ENCODE data around the gene SPDEF.

SPDEF gene

DNA sequence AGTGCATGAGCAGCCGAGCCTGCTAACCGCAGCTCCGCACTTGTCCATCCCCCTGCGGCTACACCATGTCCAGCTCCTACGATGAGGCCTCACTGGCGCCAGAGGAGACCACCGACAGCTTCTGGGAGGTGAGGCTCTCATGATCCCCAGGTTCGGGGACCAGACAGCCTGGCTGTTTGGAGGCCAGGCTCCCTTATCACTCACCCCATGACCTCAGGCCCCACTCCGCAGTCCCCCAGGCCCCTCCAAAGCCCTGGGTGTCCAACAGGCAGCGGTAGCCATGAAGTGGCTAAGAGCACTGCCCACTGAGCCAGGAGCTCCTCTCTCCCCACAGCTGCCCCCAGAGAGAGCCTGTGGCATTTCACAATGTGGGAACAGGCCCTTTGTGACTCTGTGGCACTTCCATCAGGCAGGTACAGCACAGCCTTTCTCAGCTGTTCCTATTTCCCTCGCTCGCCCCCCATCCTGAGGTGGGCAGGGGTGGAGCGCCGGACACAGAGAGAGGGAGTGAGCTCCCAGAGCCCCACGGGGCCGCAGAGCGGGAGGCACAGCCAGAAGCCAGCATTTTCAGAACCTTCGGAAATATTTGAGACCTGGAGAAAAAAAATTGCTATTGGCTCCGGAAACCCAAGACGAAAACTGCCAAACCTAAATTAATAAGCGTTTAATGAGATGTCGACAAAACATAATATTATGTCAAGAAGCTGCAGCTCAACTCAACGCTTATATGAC, 29.7 kb downstream of the SPDEF start:
- DNase-seq = no peak

DNA sequence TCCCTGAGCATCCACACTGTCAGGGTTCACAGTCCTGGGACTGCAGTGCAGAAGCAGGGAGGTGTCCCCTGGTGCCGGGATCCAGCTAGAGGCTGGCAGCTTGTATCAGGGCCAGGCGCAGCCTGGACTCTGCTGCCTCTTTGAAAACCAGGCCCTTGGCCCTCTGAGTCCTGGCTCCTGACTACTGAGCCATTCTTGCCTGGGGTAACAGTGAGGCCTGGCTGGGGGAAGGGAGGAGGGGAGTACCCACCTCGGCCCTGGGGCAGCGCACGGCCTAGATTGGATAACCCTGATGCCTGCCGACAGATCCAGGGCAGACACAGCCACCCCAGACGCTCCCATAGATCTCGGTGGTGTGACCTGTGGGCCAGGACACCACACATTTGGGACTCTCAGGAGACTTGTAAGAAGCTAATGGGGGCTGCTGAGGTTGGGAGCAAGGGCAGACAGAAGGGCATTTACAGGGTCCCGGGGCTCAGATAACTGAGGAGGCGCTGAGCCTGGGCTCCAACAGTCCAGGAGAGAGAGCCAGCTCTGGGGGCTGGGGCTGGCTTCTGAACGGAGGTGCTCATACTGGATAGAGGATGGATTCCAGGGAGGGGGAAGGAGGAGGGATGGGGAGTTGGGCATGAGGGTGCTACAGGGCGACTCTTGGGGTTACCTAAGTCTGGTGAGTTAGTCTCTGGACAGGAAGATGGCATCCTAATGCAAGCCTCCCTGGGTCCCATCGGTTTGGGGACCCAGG, 30.5 kb downstream of the SPDEF start:
- no peak for DNase-seq

DNA sequence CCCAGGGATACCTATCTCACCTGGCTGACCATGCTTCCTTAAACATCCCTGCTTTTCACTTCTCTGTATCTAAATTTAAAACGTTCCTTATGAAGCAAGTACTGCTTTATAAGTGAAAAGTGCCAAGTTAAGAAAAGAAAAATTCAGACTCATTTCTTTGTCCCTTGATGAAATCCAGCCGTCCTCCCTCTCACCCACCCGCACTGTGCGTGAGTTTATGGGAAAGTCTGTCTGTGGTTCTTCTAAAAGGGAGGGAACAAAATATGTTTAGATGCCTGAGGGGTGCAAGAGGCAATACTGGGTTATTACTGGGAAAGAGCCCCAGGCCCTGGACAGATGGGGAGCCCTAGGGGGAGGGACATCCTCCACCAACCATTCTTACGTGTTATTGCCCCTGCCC, 31.2 kb downstream of the SPDEF start:
- no peak for DNase-seq

DNA sequence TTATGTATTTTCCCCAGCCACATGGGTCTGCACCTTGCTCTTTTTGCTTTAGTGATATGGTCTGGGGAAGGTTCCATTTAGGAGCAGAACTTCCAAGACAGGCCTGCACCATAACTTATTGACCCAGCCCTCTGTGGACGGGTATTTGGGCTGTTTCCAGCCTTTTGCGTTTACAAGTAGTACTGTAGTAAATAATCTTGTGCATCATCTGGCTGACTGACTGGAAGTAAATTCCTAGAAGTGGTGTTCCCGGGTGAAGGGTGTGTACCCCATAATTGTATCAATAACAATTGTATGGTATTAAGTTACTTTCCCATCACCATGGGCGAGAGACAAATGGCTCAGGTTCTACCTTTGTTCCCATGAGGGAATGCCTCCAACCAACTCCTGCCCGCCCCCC, 31.6 kb downstream of the SPDEF start:
- no peak for DNase-seq

DNA sequence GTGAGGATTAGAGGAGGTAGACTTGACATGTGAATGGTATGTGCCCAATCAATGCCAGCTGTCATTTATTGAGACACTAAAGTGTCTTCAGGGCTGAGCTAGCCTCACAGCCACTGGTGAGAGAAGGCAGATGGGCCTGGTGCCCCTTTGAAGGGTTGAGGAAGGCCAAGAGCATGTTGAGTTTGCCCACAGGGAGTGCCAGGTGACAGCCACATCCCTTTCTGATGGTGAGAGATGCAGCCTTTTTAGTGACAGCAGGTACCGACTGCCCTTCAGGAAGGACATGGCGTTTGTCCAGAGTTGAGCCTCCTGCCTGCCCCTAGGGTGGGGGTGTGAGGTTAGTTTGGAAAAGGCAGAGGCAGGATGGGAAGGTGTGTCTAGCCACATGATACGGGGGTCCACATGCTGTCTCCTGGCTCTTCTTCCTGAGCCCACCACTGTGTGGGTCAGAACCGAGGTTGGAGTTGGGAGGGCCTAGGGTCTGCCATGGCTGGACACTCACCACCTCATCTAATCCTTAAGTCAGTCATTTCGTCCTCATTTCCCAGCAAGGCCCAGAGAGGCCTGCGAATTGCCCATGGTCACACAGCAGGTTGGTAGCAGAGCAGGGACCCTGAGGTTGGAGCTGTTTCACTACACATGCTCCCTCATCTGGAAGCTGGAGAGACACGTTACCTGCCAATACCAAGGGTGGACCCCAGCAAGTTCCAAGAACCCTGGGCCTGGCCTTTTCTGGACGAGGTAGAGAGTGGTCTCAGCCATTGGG, 32.5 kb downstream of the SPDEF start:
- no peak for DNase-seq

DNA sequence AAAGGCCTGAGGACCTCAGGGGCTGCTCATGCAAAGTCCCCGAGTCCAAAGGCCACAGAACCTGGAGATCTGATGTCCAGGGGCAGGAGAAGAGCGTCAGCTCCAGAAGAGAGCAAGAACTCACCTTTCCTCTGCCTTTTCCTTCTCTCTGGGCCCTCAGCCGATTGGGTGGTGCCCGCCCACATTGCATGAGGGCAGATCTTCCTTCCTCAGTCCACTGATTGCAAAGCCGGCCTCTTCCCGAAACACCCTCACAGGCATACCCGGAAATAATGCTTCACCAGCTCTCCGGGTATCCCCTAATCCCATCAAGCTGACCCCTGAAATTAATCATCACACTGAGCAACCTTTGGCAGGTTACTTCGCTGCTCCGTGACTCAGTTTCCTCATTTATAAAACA, 33.4 kb downstream of the SPDEF start:
- no peak for DNase-seq

DNA sequence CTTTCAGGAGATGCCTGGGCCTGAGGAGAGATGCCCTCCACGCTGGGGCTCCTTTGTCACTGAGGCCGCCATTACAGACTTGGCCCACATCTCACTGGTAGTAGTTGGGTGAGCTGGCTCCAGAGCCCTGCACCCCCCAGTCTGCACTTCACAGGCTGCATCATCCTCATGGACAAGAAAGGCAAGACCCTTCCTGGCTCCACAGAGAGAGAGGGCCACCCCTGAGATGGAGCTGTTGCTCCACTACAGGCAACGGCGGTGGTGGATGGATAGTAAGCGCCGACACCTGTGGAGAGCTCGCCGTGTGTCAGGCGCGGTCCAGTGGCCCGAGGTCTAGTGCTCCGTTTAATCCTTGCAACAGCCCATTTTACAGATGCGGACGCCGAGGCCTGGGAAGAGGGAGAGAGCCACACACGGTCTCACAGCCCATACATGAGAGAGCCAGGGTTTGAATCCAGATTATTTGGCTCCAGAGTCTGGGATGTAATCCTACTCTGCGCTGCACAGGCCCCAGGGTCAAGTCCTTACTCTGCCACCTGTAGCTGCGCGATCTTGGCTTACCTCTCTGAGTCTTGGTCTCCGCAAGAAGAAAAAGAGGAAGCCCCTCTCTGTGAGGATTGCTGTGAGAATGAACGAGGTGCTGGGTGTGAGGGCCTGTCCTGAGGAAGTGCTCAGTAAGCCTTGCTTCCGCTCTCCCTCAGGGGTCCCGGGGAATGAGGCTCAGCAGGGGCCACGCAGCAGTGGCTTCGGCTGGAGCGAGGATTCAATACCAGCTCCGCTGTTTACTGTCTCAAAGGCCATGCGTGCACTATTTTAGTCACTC, 34.5 kb downstream of the SPDEF start:
- DNase-seq = no peak

DNA sequence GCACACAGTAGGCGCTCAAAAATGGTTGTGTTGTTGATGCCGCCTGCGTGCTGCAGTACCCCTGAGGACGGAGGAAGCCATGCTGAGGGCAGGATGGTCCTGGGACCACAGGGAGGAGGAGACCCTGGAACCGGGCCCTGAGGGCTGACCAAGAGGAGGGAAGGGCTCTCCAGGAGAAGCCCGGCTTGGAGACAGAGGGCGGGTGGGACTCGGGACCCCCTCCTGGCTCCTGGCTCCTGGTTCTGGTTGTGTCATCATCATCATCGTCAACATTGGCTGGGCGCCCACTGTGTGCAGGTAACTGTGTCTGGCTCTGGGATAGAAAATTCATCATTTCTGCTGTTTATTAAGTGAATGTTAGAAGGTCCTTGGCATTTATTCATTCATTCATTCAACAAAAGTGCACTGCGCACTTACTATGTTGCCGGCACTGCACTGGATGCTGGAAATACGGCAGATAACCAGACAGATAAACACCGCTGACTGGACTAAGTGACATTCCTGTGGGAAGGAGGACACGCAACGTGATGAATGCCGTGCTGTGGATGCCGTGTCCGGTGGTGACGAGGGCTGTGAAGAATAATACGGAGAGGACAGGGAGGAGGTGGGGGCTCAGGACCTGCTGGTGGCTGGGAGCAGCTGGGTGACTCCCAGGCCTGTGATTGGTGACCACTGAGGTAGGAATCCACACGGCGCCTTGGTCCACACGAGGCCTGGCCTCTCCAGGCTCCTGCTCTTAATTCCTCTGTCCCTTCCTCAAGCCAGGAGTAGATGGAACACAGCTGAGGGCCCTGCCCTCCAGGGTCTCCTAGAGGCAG, 35.3 kb downstream of the SPDEF start:
- no peak for DNase-seq

DNA sequence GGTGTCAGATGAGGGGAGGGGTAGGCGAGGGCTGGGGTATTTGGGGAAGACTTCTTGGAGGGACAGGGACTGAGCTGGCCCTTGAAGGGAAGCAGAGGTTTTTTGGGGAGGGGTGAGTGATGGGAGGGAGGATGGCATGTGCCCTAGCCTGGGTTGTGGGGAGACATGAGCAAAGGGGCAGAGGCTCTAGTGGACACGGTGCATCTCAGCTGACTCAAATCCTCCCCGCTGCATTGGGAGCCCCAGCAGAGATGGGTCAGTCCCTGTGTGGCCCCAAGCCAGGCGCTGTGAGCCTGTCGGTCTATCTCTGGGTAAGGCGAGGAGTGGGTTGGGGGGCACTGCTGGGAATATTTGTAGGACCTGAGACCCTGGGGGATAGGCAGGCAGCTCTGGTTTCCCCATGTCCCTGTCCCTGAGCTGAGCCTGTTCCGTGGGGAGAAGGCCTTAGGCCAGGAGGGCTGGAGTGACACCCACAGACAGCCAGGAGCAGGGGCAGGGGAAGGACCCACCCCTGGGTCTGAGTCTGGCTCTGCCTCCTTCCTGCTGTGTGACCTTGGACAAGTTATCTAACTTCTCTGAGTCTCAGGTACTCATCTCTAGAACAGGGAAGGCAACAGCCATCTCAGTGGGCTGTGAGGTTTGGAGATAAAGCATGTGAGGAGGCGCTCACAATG, 36.0 kb downstream of the SPDEF start:
- no peak for DNase-seq

DNA sequence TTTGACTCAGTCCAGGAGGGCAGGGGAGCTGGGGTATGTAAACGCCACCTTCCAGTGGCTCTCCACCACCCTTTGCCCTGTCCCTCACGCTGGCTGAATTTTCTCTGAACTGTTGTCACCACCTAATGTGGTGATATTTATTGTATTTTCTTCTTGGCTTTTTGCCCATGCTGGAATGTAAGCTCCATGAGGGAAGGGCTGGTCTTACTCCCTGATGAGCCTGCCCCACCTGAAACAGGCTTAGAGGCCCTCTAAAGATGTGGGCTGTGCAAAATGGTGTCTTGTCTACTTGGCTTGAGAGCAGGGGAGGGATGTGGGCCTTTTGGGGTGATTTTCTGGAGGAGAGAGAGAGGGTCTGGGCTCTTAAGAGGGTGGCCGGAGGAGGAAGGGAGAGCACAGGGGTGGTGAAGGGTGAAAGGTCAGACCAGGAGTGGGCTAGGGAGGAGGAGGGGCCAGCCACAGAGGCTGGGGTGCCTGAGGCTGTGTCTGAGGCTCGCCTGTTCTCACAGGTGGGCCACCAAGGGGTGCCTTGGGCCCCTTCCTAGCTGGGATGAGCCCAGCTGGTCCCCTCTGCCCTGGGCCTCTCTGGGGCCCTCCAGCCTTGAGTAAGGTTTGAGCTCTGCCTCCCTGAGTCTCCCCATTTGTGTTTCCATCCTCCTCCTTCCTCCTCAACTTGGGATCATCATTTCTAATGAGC, 37.3 kb downstream of the SPDEF start:
- no peak for DNase-seq

DNA sequence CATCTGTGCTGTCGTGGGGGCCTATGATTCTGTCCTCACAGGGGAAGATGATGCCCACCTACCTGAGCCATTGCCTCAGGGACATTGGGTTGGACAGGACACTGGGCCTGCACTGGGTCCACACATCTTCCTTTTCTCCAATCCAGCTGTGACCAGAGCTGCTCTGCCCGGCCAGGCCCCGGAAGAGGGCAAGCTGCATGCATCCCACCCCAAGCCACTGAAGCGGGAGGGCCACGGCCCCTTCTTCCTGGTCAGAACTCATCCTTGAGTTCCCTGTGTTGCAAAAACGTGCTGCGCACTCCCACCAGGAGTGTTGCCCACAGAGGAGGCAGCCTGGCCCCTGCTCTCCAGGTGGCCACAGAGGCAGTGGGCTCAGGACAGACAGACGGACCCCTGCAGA, 38.2 kb downstream of the SPDEF start:
- DNase-seq = no peak

DNA sequence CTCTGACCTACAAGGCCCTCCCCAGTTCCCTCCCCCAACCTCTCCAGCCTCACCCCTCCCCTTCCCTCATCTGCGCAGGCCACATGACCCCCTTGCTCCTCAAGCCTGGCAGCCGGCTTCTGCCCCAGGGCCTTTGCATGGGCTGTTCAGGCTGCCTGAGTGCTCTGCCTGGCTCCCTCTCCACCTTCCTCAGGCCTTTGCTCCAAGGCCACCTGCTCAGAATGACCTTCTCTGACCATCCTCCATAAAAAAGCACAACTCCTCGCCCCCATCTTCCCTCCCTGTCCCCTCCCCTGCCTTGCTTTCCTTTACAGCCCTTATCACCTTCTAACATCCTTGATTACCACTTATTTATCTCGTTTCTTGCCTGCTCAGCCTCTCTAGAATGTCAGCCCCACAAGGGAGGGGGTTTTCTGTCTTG, 38.7 kb downstream of the SPDEF start:
- DNase-seq = no peak

DNA sequence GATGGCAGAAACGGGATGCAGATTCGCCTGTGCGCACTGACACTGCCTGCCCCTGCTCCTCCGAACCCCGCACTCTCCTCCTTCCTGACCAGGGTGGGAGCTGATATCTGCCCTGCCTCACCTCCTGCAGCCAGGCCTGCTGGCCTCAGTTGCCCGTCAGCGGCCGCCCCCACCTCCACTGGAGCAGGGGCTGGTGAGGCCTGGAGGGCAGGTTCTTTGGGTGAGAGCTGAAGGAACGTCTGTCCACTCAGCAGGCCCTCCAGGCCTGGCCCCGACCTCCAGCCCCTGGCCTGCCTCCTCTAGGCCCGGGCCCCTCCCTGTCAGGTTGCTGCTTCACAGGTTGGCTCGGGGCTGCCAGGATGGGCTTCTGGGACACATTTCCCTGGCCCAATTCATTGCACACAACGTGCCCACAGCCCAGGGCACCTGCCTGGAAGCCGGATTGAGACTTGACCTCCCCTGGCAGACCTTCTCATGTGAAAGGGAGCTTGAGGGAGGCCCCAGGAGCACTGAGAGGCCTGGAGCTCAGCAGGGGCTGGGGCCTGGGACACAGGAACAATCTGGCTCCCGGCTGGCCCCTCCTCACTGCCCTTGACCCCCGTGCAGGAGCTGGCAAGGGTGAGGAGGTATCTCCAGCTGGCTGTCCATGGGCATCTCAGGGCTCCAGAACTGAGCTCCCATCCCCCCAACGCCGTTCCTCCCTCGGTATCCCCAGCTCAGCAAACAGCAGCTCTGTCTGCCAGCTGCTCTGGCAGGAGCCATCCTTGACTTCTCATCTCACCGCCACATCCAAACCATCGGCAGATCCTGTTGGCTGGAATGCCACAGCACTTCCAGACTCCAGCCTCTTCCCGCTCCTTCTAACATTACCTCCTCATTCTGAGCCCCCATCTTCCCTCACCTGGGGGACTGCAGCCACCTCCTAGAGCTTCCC, 39.5 kb downstream of the SPDEF start:
- no peak for DNase-seq

DNA sequence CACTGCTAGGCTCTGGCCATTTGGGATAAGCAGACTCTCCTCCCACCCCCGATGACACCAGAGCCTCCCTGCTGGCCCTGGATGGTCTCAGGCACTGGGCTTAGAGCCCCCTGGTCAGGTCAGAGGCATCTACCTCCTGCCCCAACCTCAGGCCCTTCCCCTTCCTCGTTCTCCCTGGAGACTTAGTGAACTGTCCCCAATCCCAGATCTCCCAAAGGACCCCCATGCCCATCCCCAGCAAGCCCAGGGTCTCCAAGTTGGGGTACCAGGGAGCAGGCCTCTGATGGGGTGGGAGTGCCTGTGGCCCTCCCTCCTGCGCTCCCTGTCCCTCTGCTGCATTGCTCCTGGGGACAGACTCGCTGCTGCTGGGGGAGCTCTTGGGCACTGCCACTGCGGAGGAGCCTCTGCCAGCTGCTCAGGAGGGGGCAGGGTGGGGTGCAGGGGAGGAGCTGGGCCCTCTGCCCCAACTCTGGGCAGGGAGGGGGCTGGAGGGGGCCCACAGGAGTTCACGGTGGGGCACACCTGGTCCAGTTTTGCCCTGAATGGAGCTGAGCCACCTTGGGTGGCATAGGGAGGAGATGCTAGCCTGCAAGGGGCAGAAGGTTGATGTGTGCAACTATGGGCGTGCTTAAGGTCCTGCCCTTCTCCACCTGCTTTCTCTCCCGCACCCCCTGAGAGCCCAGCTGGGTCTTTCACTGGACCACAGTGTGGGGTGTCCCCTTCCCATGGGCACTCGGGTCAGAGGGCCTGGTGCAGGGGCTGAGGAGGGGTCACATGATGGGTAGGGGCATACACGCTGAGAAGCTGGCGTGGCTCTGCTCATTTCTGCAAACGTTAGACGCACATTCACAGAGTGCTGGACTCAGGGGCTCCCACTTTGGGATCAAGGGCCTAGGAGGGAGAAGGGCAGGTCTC, 40.4 kb downstream of the SPDEF start:
- no peak for DNase-seq

DNA sequence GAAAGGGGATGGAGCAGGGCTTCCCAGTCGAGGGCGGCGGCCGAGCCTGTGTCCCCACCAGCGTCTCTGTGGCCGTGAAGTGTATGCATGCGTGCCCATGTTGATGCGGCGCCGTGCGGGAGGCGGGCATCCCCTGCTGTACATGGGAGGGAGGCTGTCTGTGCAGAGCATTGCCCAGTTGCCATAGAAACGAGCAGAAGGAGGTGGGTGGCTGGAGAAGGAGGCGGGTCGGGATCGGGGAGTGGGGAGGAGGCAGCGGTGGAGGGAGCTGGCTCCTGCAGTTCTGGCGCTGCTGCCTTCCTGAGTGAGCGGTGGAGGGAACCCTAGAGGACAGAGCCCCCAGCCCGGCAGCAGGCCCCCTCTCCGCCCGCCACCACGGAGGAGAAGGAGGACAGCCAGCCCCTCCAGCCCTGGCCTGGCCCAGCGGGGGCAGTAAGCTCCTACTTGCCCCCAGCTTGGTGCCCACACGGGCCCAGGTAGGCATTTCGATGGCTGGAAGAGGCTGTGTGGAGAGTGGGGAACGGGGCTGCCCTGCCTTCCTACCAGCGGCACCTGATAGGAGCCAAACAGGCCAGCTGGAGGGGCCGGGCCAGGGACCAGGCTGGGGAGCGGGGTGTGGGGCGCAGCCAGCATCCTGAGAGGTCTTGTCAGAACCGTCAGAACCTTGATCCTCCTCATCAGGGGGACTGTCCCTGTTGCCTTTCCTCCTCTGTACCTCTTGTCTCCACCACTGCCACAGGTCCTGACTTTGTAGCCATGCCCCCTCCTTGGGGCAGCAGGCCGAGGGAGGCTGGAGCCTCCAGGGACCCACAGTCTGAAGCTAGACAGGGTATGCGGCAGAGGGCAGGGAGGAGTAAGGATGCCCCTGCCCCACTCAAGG, 41.3 kb downstream of the SPDEF start:
- no peak for DNase-seq

DNA sequence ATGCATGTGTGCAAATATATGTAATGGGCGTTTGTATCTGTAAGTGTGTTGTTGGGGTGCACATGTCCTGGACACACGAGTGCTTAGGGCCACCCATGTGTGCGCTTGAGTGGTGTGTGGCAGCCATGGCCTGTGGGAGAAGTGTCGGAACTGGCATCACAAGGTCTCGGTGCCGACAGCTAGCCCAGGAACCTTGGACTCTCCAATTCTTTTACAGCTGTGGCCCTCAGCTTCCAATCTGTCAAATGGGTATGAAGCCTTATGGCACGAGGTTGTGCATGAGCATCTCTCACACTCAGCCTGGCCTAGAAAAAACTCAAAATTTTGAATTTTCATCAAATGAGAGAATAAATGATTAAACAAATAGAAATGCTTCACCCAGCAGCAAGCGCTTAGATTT, 42.0 kb downstream of the SPDEF start:
- no peak for DNase-seq

DNA sequence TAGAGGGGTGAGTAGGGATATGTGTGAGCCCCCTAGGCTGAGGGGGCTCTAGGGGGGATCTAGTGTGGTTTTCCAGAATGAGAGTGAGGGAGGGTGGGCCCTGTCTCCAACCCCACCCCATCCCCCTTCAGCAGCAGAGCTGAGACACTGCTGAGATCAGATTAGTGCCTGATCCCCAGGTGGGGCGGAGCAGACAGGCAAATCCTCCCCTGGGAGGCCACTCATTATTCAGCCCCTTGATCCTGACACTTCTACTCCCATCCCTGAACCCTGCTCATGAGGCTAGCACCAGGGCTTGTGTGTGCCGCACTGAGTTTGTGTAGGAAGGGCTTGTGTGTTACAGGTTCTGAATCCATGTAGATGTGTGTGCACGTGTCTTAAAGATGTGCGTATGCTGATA, 42.5 kb downstream of the SPDEF start:
- no peak for DNase-seq

DNA sequence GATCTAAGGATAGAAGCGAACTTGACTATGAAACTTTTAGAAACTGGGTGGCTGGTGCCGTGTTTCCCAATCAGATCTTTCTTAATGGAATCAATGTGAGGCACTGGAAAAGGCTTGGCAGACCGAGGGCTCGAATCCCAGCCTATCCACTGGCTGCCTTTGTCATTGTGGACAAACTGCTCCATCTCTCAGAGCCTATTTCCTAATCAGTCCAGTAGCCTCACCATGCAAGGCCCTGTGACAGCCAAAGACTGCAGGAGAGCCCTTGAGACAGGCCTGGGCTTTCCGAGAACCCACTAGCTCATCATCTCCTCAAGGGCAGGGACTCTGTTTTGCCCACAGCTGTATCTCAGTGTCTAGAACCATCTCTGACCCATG, 43.4 kb downstream of the SPDEF start:
- no peak for DNase-seq
